Fibroblast of gingiva (primary cell): ENCODE data around the gene SPATA25.

ENCODE experiments used
- DNase-seq: peaks from one replicate; pipeline ENCODE4 v3.0.0-alpha.2; 2011; ENCODE audit warnings: low read depth

The SPATA25 gene

DNA sequence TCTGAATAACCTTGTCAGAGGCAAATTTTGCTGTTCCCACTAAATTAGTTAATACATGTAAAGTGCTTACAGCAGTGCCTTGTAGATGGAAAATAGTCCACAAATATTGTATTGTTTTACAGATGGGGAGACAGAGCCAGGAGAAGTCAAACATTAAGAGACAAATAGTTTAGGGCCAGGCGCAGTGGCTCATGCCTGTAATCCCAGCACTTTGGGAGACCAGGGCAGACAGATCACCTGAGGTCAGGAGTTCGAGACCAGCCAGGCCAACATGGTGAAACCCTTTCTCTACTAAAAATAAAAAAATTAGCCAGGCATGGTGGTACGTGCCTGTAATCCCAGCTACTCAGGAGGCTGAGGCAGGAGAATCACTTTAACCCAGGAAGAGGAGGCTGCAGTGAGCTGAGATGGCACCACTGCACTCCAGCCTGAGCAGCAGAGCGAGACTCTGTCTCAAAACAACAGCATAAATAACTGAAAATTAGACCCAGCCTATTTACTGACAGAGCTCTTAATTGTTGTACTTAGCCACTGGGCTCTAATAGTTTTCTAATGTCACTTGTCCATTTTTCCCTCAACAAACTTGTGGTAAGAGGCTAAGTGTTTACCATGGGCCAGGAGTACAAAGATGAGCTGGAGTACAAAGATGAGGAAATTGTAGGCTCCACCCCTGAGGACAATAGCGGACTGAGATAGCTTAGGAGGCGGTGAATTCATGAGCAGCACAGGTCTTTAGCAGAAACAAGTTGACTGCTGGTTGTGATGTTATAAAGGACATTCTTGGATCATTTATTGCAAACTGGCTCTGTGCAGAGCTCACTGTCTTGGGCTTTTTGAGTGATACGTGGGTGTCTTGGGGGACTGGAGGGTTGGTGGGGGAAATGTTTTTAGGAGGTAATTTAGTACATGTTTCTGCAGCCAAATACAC, 23.6 kb downstream of the SPATA25 start:
- DNase-seq: no peak

DNA sequence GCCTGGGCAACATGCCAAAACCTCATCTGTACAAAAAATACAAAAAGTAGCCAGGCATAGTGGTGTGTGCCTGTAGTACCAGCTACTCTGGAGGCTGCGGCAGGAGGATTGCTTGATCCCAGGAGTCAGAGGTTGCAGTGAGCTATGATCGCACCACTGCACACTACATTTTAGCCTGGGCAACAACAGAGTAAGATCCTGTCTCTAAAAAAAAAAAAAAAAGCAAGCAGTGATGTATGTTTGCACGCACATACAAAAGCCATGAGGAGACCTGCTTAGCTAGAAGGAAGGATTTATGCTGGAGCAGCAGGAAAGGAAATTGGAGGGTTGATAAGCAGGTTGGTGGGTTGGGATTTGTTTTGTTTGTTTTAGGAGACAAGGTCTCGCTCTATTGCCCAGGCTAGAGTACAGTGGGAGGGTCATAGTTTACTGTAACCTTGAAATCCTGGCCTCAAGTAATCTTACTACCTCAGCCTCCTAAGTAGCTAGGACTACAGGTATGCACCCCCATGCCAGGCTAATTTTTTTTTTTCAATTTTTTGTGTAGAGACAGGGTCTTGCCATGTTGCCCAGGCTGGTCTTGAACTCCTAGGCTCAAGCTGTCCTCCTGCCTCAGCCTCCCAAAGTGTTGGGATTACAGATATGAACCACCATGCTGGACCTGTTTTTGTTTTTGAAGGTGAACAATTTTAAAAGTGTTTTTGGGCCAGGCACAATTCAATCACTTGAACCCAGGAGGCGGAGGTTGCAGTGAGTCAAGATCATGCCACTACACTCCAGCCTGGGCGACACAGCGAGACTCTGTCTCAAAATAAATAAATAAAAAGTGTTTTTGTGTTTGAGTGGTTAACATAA, 26.0 kb downstream of the SPATA25 start:
- no peak for DNase-seq

DNA sequence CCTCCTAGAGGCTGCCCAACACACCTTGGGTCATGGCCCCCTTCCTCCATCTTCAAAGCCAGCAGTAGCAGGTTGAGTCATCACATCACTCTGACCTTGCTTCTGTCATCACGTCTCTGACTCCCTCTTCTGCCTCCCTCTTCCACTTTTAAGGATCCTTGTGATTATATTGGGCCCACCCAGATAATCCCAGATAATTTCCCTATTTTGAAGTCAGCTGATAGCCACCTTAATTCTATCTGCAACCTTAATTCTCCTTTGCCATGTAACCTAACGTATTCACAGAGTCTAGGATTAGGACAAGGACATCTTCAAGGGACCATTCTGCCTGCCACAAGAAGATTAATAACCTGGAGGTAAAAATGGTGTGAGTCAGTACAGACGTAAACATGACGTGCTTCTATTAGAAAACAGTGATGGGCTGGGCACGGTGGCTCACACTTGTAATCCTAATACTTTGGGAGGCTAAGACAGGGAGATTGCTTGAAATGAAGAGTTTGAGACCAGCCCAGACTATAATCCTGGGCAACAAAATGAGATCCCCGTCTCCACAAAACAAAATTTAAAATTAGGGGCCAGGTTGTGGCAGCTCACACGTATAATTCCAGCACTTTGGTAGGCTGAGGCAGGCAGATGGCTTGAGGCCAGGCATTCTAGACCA, 26.7 kb downstream of the SPATA25 start:
- no peak for DNase-seq

DNA sequence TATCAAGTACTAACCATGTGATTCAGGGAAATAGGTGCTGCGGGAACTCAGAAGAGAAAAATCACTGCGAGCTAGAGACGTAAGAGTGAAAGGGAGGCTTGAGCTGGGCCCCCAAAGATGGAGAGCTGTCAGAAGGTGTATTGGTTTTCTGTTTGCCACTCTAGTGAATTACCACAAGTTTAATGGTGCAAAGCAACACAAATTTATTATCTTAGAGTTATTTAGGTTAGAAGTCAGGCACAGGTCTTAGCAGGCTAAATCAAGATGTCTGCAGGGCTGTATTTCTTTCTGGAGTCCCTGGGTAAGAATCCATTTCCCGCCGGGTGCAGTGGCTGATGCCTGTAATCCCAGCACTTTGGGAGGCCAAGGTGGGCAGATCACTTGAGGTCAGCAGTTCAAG, 27.5 kb downstream of the SPATA25 start:
- DNase-seq: no peak

DNA sequence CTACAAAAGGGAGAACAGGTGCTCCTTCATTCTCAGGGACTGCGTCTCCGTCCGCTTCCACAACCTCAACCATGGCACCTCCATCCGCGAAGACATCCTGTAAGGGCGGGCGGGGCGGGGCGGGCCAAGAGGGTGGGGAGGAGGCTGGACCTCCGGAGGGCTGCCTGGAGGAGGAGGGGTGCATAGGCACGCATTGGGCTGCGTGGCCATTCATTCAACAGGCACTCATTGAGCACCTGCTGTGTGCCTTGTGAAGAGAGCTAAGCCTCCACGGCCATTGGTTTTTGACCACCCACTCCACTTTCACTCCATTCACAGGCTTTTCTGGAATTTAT, 29.6 kb downstream of the SPATA25 start:
- DNase-seq: no peak

DNA sequence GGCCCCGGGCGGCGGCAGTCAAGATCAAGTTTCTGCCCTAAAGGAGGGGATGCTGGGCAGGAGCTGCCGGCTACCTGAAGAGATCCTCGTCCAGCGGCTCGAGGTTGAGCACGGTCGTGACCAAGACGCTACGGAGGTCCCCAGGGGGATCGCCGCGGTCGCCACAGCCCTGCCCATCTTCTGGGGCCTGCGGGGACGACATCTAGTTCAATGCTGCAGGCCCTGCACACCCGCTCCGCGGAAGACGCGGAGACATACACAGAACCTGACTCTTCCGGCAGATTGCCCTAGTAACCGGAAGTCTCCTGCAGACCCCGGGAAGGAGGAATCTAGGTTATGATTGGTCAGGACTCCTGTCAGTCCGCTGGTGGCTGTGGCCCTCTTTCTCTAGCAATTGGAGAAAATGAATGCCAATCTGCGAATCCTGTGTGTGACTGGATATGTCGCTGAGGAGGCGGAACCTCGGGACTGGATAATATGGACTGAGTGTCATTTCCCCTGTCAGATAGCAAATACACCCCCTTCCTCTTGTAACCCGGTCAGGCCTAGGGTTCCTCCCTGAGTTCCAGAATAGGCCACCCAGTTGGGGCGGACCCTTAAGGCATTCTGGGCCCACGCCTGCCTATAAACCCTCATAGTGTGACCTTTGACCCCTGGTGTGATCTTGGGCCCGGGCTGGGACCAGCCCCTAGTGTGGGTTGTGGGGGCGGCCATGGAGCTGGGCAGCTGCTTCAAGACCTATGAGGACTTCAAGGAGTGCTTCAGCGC, 30.1 kb downstream of the SPATA25 start, which contains the start of the genes ACOT8 and ZSWIM3:
TSS of gene ACOT8 (minus strand) at position 279 of the 768 bp plus-strand sequence. CDS start at position 202, 77 bp downstream.
TSS of gene ZSWIM3 (plus strand) at position 501 of the 768 bp plus-strand sequence. CDS start at position 713, 212 bp downstream.
- DNase-seq: peak; percentile 100

DNA sequence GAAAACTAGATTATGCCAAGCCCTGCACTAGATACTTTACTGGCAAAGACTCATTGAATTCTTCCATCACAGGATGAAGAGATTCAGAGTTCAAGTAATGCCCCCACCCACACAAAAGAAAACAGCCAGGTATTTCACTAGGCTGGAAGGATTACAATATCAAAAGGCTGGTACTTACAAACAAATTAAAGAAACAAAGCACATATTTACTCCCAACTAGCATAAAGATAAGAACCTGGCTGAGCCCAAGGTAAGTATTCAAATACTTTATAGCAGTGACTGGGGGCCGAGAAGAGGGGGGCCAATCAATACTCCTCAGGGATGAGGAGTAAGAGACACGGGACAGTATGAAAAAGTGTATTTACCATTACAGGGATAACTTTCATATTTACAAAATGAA, 33.9 kb downstream of the SPATA25 start:
- DNase-seq: no peak

DNA sequence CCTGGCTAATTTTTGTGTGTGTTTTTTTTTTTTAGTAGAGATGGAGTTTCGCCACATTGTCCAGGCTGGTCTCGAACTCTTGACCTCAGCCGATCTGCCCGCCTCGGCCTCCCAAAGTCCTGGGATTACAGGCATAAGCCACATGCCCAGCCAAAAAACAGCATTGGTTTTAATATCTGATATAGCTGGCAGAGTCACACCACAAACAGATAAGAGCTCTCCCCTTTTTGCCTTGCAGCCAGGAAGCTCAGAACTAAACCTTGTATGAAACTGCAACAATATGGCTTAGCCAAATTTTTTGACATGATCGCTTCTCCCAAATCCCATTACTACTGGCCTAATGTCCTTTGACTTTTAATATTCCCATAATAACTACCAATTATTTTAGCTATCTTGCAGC, 35.1 kb downstream of the SPATA25 start:
- DNase-seq: no peak

DNA sequence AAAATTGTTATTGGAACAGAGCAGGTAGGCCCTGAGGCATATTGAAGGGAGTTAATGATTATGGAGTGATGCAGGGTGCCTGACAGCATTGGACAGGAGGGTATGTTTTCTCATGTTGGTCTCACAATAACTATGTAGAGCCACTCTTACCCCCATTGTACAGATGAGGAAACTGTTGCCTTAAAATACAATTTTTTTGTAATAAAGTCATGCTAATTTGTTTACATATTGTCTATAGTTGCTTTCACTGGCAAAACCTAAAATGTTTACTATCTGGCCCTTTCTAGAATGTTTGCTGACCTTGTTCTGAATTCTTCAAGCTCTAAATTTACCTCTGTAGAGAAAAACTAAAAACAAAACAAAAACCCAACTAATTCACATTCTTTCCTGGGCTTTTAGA, 35.9 kb downstream of the SPATA25 start:
- no peak for DNase-seq

DNA sequence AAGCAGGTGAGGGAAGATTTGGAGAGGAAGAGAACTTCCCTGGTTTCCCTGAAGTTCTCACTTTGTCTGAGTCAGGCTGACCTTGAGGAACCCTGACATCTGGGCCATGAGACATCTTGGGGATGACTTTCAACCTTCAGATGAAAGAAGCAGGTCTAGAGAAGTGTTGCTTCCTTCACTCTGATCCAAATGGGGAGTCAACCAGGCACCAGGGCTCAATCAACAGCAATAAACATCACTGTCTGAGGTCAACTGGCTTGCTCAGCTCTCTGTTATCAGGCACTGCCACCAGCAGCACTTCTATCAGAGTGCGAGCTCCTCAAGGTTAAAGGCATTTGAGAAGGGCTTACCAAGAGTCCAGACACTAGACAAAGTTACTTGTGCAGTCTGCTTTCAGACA, 36.5 kb downstream of the SPATA25 start:
- DNase-seq: no peak

DNA sequence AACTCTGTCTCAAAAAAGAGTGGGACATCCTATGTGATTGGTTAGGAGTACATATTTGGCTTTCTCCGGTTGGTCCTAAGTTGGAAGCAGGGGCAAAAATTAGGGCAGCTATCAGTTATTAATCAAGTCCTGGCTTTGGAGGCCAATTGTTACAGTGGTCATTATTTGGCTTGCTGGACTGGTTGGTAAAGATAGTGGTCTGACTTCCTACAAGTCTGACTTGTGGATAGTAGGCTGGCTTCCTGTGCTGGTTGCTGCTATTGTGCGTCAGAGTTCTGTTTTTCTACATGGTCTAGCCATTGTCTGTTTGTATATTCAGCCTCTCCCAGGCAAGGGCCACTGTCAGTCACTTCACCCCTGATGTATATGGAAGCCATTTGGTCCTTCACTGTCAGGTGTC, 37.2 kb downstream of the SPATA25 start:
- DNase-seq: no peak

DNA sequence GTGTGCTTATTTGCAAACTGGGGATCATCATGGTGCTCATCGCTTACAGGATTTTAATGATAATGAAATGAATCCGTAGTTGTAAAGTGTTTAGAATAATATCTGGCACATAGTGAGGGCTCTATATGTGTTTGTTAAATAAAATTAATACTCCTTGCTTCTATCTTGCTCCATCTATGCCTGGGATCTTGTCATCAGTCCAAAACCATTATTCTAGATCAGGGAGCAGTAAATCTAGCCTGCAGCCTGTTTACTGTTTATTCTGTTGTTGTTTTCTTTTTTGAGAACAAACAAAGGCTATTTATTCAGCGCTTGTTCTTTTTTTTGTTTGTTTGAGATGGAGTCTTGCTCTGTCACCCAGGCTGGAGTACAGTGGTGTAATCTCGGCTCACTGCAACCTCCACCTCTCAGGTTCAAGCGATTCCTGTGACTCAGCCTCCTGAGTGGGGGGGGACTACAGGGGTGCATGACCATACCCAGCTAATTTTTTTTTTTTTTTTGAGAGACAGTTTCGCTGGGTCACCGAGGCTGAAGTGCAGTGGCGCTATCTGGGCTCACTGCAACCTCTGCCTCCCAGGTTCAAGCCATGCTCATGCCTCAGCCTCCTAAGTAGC, 38.3 kb downstream of the SPATA25 start:
- no peak for DNase-seq

DNA sequence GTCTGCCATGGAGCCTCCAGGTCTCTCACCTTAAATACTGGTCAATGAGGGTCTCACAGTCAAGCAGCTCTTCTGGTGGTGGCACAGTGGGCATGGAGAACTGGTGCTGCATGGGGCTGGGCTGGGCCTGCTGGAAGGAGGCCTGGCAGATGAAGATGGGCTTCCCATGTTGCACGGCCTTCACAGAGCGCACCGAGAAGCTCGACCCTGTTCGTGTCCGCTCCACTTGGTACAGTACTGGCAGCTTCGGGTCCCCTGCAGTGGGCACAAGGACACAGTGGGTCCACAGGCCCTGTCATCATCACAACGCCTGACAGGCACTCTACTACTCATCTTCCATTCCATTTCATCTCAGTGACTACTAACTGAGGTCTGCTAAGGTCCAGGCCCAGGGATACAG, 39.0 kb downstream of the SPATA25 start:
- DNase-seq: no peak

DNA sequence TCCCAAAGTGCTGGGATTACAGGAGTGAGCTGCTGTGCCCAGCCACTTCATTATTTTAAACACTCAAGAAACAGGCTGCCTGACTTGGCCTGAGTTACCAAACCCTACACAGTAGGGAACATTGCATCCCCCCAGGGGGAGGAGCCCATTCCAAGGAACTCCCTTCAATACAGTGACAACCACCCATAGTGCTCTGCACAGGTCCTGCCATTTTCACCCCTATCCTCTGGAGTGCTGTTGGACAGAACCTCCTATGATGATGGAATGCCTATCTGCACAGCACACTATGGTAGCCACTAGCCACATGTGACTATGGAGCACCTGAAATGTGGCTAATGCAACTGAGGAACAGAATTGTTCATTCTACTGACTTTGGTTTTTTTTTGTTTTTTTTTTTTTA, 42.0 kb downstream of the SPATA25 start:
- DNase-seq: no peak

DNA sequence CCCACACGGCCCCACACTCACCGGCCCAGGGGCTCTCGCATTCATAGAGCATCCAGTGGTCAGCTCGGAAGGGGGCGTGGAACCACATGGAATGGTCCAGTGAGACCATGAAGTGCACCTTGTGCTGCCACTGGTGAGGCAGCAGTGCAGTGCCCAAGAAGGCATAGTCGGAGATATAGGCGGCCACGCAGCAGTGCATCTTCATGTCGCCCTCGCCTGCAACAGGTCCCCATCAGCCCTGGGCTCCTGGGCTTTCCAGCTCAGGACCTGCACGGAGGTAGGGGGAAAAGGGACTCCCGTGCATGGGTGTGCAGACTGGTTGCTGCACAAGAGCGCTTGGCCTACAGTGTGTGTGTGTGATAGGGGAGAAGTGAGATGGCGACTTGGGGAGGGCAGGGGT, 43.9 kb downstream of the SPATA25 start:
- DNase-seq: no peak

DNA sequence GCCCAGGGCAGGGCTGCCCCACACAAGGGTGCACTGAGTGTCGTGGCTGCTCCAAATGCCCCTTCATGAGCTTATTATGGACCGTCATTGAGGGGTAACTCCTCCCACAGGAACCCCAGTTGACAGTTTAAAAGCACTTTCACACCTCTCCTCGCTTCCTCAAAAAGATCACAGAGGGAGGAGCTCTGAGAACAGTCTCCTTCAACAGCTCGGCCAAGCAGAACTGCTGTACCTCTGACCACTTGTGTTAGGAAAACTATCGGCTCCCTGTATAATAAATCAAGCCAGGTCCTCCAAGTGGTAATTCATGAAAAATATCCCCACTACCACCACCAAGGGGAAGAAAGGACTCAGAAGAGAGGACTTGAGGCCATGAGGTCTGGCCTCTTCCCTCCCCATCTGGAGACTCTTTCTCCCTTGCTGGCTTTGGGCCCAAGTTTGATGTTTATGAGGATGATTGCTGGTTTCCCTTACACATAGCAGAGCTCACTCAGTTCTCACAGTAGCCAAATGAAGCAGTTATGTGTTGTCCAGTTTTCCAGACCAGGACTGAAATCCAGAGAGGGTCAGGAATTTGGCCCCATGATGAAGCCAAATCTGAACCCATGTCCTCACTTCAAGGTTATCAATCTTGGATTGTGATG, 45.1 kb downstream of the SPATA25 start:
- peak; percentile 69 for DNase-seq

DNA sequence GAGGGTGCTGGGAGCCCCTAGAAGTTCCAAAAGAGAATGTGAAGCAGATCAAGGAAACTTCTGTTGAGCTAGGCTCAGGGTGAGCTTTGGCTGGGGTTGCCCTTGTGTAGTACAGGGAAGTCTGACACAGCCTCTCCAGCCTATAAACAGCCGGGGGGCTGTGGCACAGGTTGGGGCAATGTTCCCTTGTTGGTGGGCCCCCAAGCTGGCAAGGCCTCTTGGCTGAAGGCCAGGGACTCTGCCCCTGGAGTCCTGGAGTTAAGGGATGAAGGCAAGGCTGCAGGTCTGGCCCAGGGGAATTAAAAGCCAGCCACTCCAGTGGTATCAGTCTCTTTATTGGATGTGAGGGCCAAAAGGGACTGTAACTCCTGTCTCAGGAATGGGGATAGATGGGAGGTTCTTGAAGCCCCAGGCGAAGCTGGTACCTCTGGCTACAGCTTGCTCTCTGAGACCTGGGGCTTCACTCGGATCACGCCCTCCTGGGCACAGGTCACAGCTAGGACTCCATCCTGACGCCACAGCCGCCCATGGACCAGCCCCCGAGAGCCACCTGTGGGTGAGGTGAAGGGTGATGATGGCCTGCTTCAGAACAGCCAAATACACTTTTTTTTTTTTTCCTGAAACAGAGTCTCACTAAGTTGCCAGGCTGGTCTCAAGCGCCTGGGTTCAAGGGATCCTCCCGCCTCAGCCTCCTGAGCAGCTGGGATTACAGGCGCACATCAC, 45.9 kb downstream of the SPATA25 start:
- DNase-seq: no peak

DNA sequence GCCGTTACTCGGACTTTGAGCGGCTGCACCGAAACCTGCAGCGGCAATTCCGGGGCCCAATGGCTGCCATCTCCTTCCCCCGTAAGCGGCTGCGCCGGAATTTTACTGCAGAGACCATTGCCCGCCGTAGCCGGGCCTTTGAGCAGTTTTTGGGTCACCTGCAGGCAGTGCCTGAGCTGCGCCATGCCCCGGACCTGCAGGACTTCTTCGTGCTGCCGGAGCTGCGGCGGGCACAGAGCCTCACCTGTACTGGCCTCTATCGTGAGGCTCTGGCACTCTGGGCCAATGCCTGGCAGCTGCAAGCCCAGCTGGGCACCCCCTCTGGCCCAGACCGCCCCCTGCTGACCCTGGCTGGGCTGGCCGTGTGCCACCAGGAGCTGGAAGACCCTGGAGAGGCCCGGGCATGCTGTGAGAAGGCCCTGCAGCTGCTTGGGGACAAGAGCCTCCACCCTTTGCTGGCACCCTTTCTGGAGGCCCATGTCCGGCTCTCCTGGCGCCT, 46.7 kb downstream of the SPATA25 start:
- DNase-seq: no peak

DNA sequence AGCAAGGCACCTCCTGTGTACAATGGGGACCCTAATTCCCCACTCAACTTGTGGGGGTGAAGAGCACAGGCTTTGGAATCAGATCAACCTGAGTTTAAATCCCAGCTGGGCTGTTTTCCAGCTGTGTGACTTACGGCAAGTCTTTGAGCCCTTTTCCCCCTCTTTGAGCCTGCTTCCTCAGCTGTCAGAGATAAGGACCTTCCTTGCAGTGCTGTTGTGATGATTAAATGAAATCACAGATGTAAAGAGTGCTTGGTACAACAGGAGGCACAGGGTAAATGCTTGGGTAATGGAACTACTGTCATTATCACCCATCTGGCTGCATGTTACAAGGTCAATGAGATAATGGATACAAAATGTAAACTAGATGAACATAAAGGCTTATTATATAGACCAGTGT, 50.6 kb downstream of the SPATA25 start:
- DNase-seq: no peak
